ENCODE measurements around the gene MIB2. TPM values are rescaled to one million over a fixed set of nuclear protein-coding genes. Genes with fewer than 3 reads are reported as not detected.
A peak's percentile ranks its signal among the peaks of the same experiment; 100 is the strongest.

MIB2 gene
- total RNA-seq, 2 experiments from 2014 or later = 58.3 to 59.4 TPM

GRCh38 chr1:1624443-1625403 lies 9.4 kb downstream of the MIB2 start:
- intact Hi-C loops (cut with DNase I, micrococcal nuclease) = no loop called here
- H3K4me1 Mint-ChIP-seq (ENCODE audit: low read depth) = peaks cover 1% of the 10 kb centered on the region
- peak in 1 of 14 experiments; percentile 40 for DNase-seq
- ChIA-PET POLR2A (interaction anchor here (3.1 kb wide), 1 partner anchor 9 kb away, joined by 12 read pairs; the partner anchor contains the start of gene MIB2), CTCF (no interaction called here)
- Histone ChIP-seq H3K36me3 (ENCODE audit: insufficient read depth, low read length) (no peaks in the 10 kb centered on the region), H3K4me1 (ENCODE audit: insufficient read depth, low read length) (peaks cover 15% of the 10 kb centered on the region), H3K27me3 (ENCODE audit: control insufficient read depth in 1 of 2, insufficient read depth in 2 of 2, low read length in 2 of 2) (no peaks in the 10 kb centered on the region), H3K27ac (ENCODE audit: low read depth in 1 of 2, low read length in 2 of 2) (no peak overlapping the region), H3K4me3 (ENCODE audit: low read length) (no peak overlapping the region), H3K9me3 (ENCODE audit: control insufficient read depth in 1 of 2, insufficient read depth in 1 of 2, low read length in 2 of 2) (no peaks in the 10 kb centered on the region)
- H3K9me3 Mint-ChIP-seq = no peaks in the 10 kb centered on the region
- no peak overlapping the region for H3K4me3 Mint-ChIP-seq
- no peaks in the 10 kb centered on the region for H3K36me3 Mint-ChIP-seq (ENCODE audit: low read depth)
- no peak for TF ChIP-seq CTCF (IDR thresholded peaks at IDR 0.05)
- no peaks in the 10 kb centered on the region for H3K27me3 Mint-ChIP-seq
- H3K27ac Mint-ChIP-seq = no peak overlapping the region
- no peak for ATAC-seq (ENCODE audit: poor library complexity)

- no peak for ATAC-seq (ENCODE audit: poor library complexity)
- peak in 1 of 14 experiments; percentile 31 for DNase-seq
- TF ChIP-seq CTCF (IDR thresholded peaks at IDR 0.05) = no peak
- H3K9me3 Mint-ChIP-seq = no peaks in the 10 kb centered on the region
- intact Hi-C loops (cut with DNase I, micrococcal nuclease) = no loop called here
- peaks cover 4% of the 10 kb centered on the region for H3K27me3 Mint-ChIP-seq
- no peaks in the 10 kb centered on the region for H3K9me3 ChIP-seq (ENCODE audit: control insufficient read depth in 1 of 2, insufficient read depth in 1 of 2, low read length in 2 of 2)
- ChIA-PET POLR2A (interaction anchor here (3.1 kb wide), 1 partner anchor 10 kb away, joined by 12 read pairs; the partner anchor contains the start of gene MIB2), CTCF (no interaction called here)
- no peak overlapping the region for H3K4me3 Mint-ChIP-seq
- peaks cover 3% of the 10 kb centered on the region for H3K36me3 Mint-ChIP-seq (ENCODE audit: low read depth)
- no peak overlapping the region for H3K27ac Mint-ChIP-seq
- H3K4me1 Mint-ChIP-seq (ENCODE audit: low read depth) = peaks cover 8% of the 10 kb centered on the region
- H3K27ac ChIP-seq (ENCODE audit: low read depth in 1 of 2, low read length in 2 of 2) = no peak overlapping the region
- H3K4me1 ChIP-seq (ENCODE audit: insufficient read depth, low read length) = peaks cover 19% of the 10 kb centered on the region
- no peaks in the 10 kb centered on the region for H3K27me3 ChIP-seq (ENCODE audit: control insufficient read depth in 1 of 2, insufficient read depth in 2 of 2, low read length in 2 of 2)
- no peaks in the 10 kb centered on the region for H3K36me3 ChIP-seq (ENCODE audit: insufficient read depth, low read length)
- no peak overlapping the region for H3K4me3 ChIP-seq (ENCODE audit: low read length)
These were observed 10.1 kb downstream of the MIB2 start for GRCh38 chr1:1625404-1625775.

GRCh38 chr1:1625824-1626206 lies 10.5 kb downstream of the MIB2 start:
- no peak for ATAC-seq (ENCODE audit: poor library complexity)
- ChIA-PET CTCF (no interaction called here), POLR2A (interaction anchor here (3.1 kb wide), 1 partner anchor 10 kb away, joined by 12 read pairs; the partner anchor contains the start of gene MIB2)
- intact Hi-C loops (cut with DNase I, micrococcal nuclease) = no loop called here
- H3K27ac Mint-ChIP-seq = no peak overlapping the region
- H3K36me3 Mint-ChIP-seq (ENCODE audit: low read depth) = peaks cover 3% of the 10 kb centered on the region
- Histone ChIP-seq H3K4me3 (ENCODE audit: low read length) (no peak overlapping the region), H3K27ac (ENCODE audit: low read depth in 1 of 2, low read length in 2 of 2) (no peak overlapping the region), H3K36me3 (ENCODE audit: insufficient read depth, low read length) (no peaks in the 10 kb centered on the region), H3K4me1 (ENCODE audit: insufficient read depth, low read length) (peaks cover 24% of the 10 kb centered on the region), H3K27me3 (ENCODE audit: control insufficient read depth in 1 of 2, insufficient read depth in 2 of 2, low read length in 2 of 2) (no peaks in the 10 kb centered on the region), H3K9me3 (ENCODE audit: control insufficient read depth in 1 of 2, insufficient read depth in 1 of 2, low read length in 2 of 2) (no peaks in the 10 kb centered on the region)
- peak in 1 of 14 experiments; percentile 29 for DNase-seq
- peaks cover 5% of the 10 kb centered on the region for H3K27me3 Mint-ChIP-seq
- TF ChIP-seq CTCF (IDR thresholded peaks at IDR 0.05) = no peak
- H3K9me3 Mint-ChIP-seq = no peaks in the 10 kb centered on the region
- no peak overlapping the region for H3K4me3 Mint-ChIP-seq
- H3K4me1 Mint-ChIP-seq (ENCODE audit: low read depth) = peaks cover 9% of the 10 kb centered on the region

Data from CD4-positive, alpha-beta T cell (primary cell).